ENCODE results near the gene ZDHHC1.

The ZDHHC1 gene

GRCh38 chr16:67441907-67442306, 25.6 kb upstream of the ZDHHC1 start:
- peaks cover 5% of the 10 kb centered on the region for H3K9me3 ChIP-seq (ENCODE audit: insufficient read depth, low read depth, low read length)
- H3K23ac ChIP-seq (ENCODE audit: low read length) = no peak overlapping the region
- no peak overlapping the region for H4K12ac ChIP-seq (ENCODE audit: low read depth, low read length)
- H4K91ac ChIP-seq (ENCODE audit: low read depth, low read length) = no peak overlapping the region
- no peaks in the 10 kb centered on the region for H3K79me1 ChIP-seq (ENCODE audit: low read length)
- H2BK5ac ChIP-seq (ENCODE audit: low read depth, low read length, poor library complexity) = no peak overlapping the region
- H3K79me2 ChIP-seq (ENCODE audit: control insufficient read depth, insufficient read depth, low read length, poor library complexity) = no peaks in the 10 kb centered on the region
- H3K4me1 ChIP-seq (ENCODE audit: control insufficient read depth in 1 of 2, insufficient read depth in 2 of 2, low read length in 2 of 2) = no peaks in the 10 kb centered on the region
- no peak overlapping the region for H2BK120ac ChIP-seq (ENCODE audit: insufficient read depth, low read length, poor library complexity)
- no peak overlapping the region for H3K4ac ChIP-seq (ENCODE audit: low read depth, low read length)
- H3K9ac ChIP-seq (ENCODE audit: low read length) = no peak overlapping the region
- H3K18ac ChIP-seq (ENCODE audit: low read length) = no peak overlapping the region
- H2AFZ ChIP-seq (ENCODE audit: insufficient read depth, low read length, poor library complexity) = no peak overlapping the region
- no peaks in the 10 kb centered on the region for H3K27me3 ChIP-seq (ENCODE audit: insufficient read depth, low read length)
- no peak overlapping the region for H3K4me3 ChIP-seq (ENCODE audit: low read depth, low read length)
- no peak overlapping the region for H2AK5ac ChIP-seq (ENCODE audit: low read length)
- H3K36me3 ChIP-seq (ENCODE audit: control insufficient read depth in 1 of 2, insufficient read depth in 2 of 2, low read length in 2 of 2) = peaks cover 69 to 73% of the 10 kb centered on the region in 2 experiments
- H3K4me2 ChIP-seq (ENCODE audit: low read length) = no peak overlapping the region
- no peak for DNase-seq
- no CpG with 5 or more reads among the region's 5 CpGs for WGBS (ENCODE audit: extremely low coverage, insufficient coverage, insufficient read length)
- H3K14ac ChIP-seq (ENCODE audit: low read length) = no peak overlapping the region
- no peak overlapping the region for H4K8ac ChIP-seq (ENCODE audit: low read depth, low read length)
- no peak overlapping the region for H3K27ac ChIP-seq (ENCODE audit: low read depth, low read length)
- no peak overlapping the region for H2BK12ac ChIP-seq (ENCODE audit: low read length)

GRCh38 chr16:67441271-67441753, 25.0 kb upstream of the ZDHHC1 start:
- no peak overlapping the region for H2AK5ac ChIP-seq (ENCODE audit: low read length)

GRCh38 chr16:67438824-67439393, 22.6 kb upstream of the ZDHHC1 start:
- Histone ChIP-seq H3K23ac (ENCODE audit: low read length) (no peak overlapping the region), H3K4me1 (ENCODE audit: control insufficient read depth in 1 of 2, insufficient read depth in 2 of 2, low read length in 2 of 2) (no peaks in the 10 kb centered on the region), H3K79me2 (ENCODE audit: control insufficient read depth, insufficient read depth, low read length, poor library complexity) (no peaks in the 10 kb centered on the region), H2AK5ac (ENCODE audit: low read length) (no peak overlapping the region), H2BK120ac (ENCODE audit: insufficient read depth, low read length, poor library complexity) (no peak overlapping the region), H3K14ac (ENCODE audit: low read length) (no peak overlapping the region), H3K18ac (ENCODE audit: low read length) (no peak overlapping the region), H3K9ac (ENCODE audit: low read length) (no peak overlapping the region), H3K36me3 (ENCODE audit: control insufficient read depth in 1 of 2, insufficient read depth in 2 of 2, low read length in 2 of 2) (peaks cover 65 to 66% of the 10 kb centered on the region in 2 experiments), H4K12ac (ENCODE audit: low read depth, low read length) (no peak overlapping the region), H4K91ac (ENCODE audit: low read depth, low read length) (no peak overlapping the region), H3K9me3 (ENCODE audit: insufficient read depth, low read depth, low read length) (peaks cover 5% of the 10 kb centered on the region), H3K4me2 (ENCODE audit: low read length) (no peak overlapping the region), H3K27ac (ENCODE audit: low read depth, low read length) (no peak overlapping the region), H3K4ac (ENCODE audit: low read depth, low read length) (no peak overlapping the region), H3K79me1 (ENCODE audit: low read length) (no peaks in the 10 kb centered on the region), H3K4me3 (ENCODE audit: low read depth, low read length) (no peak overlapping the region), H4K8ac (ENCODE audit: low read depth, low read length) (no peak overlapping the region), H2BK5ac (ENCODE audit: low read depth, low read length, poor library complexity) (no peak overlapping the region), H3K27me3 (ENCODE audit: insufficient read depth, low read length) (no peaks in the 10 kb centered on the region), H2AFZ (ENCODE audit: insufficient read depth, low read length, poor library complexity) (no peak overlapping the region), H2BK12ac (ENCODE audit: low read length) (no peak overlapping the region)
- no peak for DNase-seq
- WGBS (ENCODE audit: extremely low coverage, insufficient coverage, insufficient read length) = no CpG with 5 or more reads among the region's 19 CpGs

More at GRCh38 chr16:67441271-67441753, 25.0 kb upstream of the ZDHHC1 start:
- Histone ChIP-seq H3K23ac (ENCODE audit: low read length) (no peak overlapping the region), H3K18ac (ENCODE audit: low read length) (no peak overlapping the region), H3K4me1 (ENCODE audit: control insufficient read depth in 1 of 2, insufficient read depth in 2 of 2, low read length in 2 of 2) (no peaks in the 10 kb centered on the region), H2BK120ac (ENCODE audit: insufficient read depth, low read length, poor library complexity) (no peak overlapping the region), H3K14ac (ENCODE audit: low read length) (no peak overlapping the region), H3K27me3 (ENCODE audit: insufficient read depth, low read length) (no peaks in the 10 kb centered on the region), H3K79me1 (ENCODE audit: low read length) (no peaks in the 10 kb centered on the region), H3K4me2 (ENCODE audit: low read length) (no peak overlapping the region), H3K4ac (ENCODE audit: low read depth, low read length) (no peak overlapping the region), H3K36me3 (ENCODE audit: control insufficient read depth in 1 of 2, insufficient read depth in 2 of 2, low read length in 2 of 2) (peaks cover 75 to 77% of the 10 kb centered on the region in 2 experiments), H2AFZ (ENCODE audit: insufficient read depth, low read length, poor library complexity) (no peak overlapping the region), H4K12ac (ENCODE audit: low read depth, low read length) (no peak overlapping the region), H3K9ac (ENCODE audit: low read length) (no peak overlapping the region), H4K91ac (ENCODE audit: low read depth, low read length) (no peak overlapping the region), H3K9me3 (ENCODE audit: insufficient read depth, low read depth, low read length) (peaks cover 5% of the 10 kb centered on the region), H4K8ac (ENCODE audit: low read depth, low read length) (no peak overlapping the region), H2BK12ac (ENCODE audit: low read length) (no peak overlapping the region), H2BK5ac (ENCODE audit: low read depth, low read length, poor library complexity) (no peak overlapping the region), H3K4me3 (ENCODE audit: low read depth, low read length) (no peak overlapping the region), H3K27ac (ENCODE audit: low read depth, low read length) (no peak overlapping the region), H3K79me2 (ENCODE audit: control insufficient read depth, insufficient read depth, low read length, poor library complexity) (no peaks in the 10 kb centered on the region)
- no peak for DNase-seq
- WGBS (ENCODE audit: extremely low coverage, insufficient coverage, insufficient read length) = no CpG with 5 or more reads among the region's 17 CpGs

GRCh38 chr16:67438098-67438791, 22.0 kb upstream of the ZDHHC1 start:
- no peaks in the 10 kb centered on the region for H3K27me3 ChIP-seq (ENCODE audit: insufficient read depth, low read length)
- H3K27ac ChIP-seq (ENCODE audit: low read depth, low read length) = no peak overlapping the region
- no peak overlapping the region for H2AFZ ChIP-seq (ENCODE audit: insufficient read depth, low read length, poor library complexity)
- H2BK12ac ChIP-seq (ENCODE audit: low read length) = no peak overlapping the region
- H3K18ac ChIP-seq (ENCODE audit: low read length) = no peak overlapping the region
- H2BK120ac ChIP-seq (ENCODE audit: insufficient read depth, low read length, poor library complexity) = no peak overlapping the region
- H3K9me3 ChIP-seq (ENCODE audit: insufficient read depth, low read depth, low read length) = peaks cover 7% of the 10 kb centered on the region
- H3K4me2 ChIP-seq (ENCODE audit: low read length) = no peak overlapping the region
- WGBS (ENCODE audit: extremely low coverage, insufficient coverage, insufficient read length) = no CpG with 5 or more reads among the region's 20 CpGs
- peaks cover 61 to 63% of the 10 kb centered on the region in 2 experiments for H3K36me3 ChIP-seq (ENCODE audit: control insufficient read depth in 1 of 2, insufficient read depth in 2 of 2, low read length in 2 of 2)
- DNase-seq = no peak
- H3K23ac ChIP-seq (ENCODE audit: low read length) = no peak overlapping the region
- H3K79me2 ChIP-seq (ENCODE audit: control insufficient read depth, insufficient read depth, low read length, poor library complexity) = no peaks in the 10 kb centered on the region
- no peak overlapping the region for H4K91ac ChIP-seq (ENCODE audit: low read depth, low read length)
- no peak overlapping the region for H2BK5ac ChIP-seq (ENCODE audit: low read depth, low read length, poor library complexity)
- H3K4me3 ChIP-seq (ENCODE audit: low read depth, low read length) = no peak overlapping the region
- no peak overlapping the region for H4K12ac ChIP-seq (ENCODE audit: low read depth, low read length)
- H3K79me1 ChIP-seq (ENCODE audit: low read length) = no peaks in the 10 kb centered on the region
- no peak overlapping the region for H3K14ac ChIP-seq (ENCODE audit: low read length)
- no peaks in the 10 kb centered on the region for H3K4me1 ChIP-seq (ENCODE audit: control insufficient read depth in 1 of 2, insufficient read depth in 2 of 2, low read length in 2 of 2)
- no peak overlapping the region for H2AK5ac ChIP-seq (ENCODE audit: low read length)
- H3K4ac ChIP-seq (ENCODE audit: low read depth, low read length) = no peak overlapping the region
- no peak overlapping the region for H4K8ac ChIP-seq (ENCODE audit: low read depth, low read length)
- H3K9ac ChIP-seq (ENCODE audit: low read length) = no peak overlapping the region
